Stimulated activated CD4-positive, alpha-beta T cell treated with anti-CD3 and anti-CD28 coated beads, TNF-alpha, amount 100 ng/mL, for 4 hours (primary cell): ENCODE measurements around the gene SCN8A.
A peak's percentile ranks its signal among the peaks of the same experiment; 100 is the strongest.
"Not testable (repeated sequence)": the region's sequence is repeated elsewhere in the genome, so short reads cannot be mapped to it uniquely, and the experiment has no call there.

Source experiments
- DNase-seq, 3 experiments: peaks; one replicate each; pipeline ENCODE4 v3.0.0-alpha.2; 2020; ENCODE audit warnings: low read depth in 3 of 3

SCN8A gene

GRCh38 chr12:51814311-51815088, 223.5 kb downstream of the SCN8A start:
- DNase-seq: peak; percentile 37 to 58 (median 40)

GRCh38 chr12:51815571-51815970, 224.5 kb downstream of the SCN8A start:
- no peak for DNase-seq

- no peak for DNase-seq
Measured at GRCh38 chr12:51817027-51817953, 226.3 kb downstream of the SCN8A start.

GRCh38 chr12:51818086-51818485, 227.1 kb downstream of the SCN8A start:
- no peak for DNase-seq

GRCh38 chr12:51818566-51819300, 227.7 kb downstream of the SCN8A start:
- DNase-seq: no peak

- no peak for DNase-seq
Measured at GRCh38 chr12:51819736-51820525, 228.9 kb downstream of the SCN8A start.

GRCh38 chr12:51820526-51821439, 229.8 kb downstream of the SCN8A start:
- DNase-seq: peak; percentile 72 to 81 (median 74)

GRCh38 chr12:51821440-51822260, 230.6 kb downstream of the SCN8A start:
- peak; percentile 17 to 39 (median 35) for DNase-seq

GRCh38 chr12:51822261-51822616, 231.2 kb downstream of the SCN8A start:
- no peak for DNase-seq

- no peak for DNase-seq
Measured at GRCh38 chr12:51822956-51823355, 231.9 kb downstream of the SCN8A start.

- no peak for DNase-seq
Measured at GRCh38 chr12:51823875-51824565, 233.0 kb downstream of the SCN8A start.

GRCh38 chr12:51825216-51825615, 234.2 kb downstream of the SCN8A start:
- DNase-seq: no peak

GRCh38 chr12:51826881-51827280, 235.8 kb downstream of the SCN8A start:
- DNase-seq: no peak

GRCh38 chr12:51827925-51828818, 237.1 kb downstream of the SCN8A start:
- peak; percentile 28 to 37 (median 32) for DNase-seq

- DNase-seq: no peak
Measured at GRCh38 chr12:51829011-51829481, 238.0 kb downstream of the SCN8A start.

- no peak for DNase-seq
Measured at GRCh38 chr12:51829641-51830040, 238.6 kb downstream of the SCN8A start.

- DNase-seq: not testable (repeated sequence)
Measured at GRCh38 chr12:51831817-51832216, 240.8 kb downstream of the SCN8A start.
